Measurements from ENCODE around the gene FKBP11.
A peak's percentile ranks its signal among the peaks of the same experiment; 100 is the strongest.
"Not testable (repeated sequence)": the region's sequence is repeated elsewhere in the genome, so short reads cannot be mapped to it uniquely, and the experiment has no call there.

FKBP11 gene

GRCh38 chr12:48936379-48936979 lies 11.2 kb upstream of the FKBP11 start:
- ATAC-seq (peak; percentile 71), DNase-seq (peak; percentile 73 to 74)
- Mint-ChIP-seq H3K4me3 (no peak overlapping the region), H3K27ac (peak overlapping the region in 1 of 2 donors; percentile 21), H3K9me3 (no peaks in the 10 kb centered on the region), H3K27me3 (no peaks in the 10 kb centered on the region), H3K4me1 (peaks cover 34% of the 10 kb centered on the region)

GRCh38 chr12:48934312-48934706 lies 9.0 kb upstream of the FKBP11 start:
- H3K27me3 Mint-ChIP-seq: no peaks in the 10 kb centered on the region
- H3K27ac Mint-ChIP-seq: no peak overlapping the region
- peaks cover 34% of the 10 kb centered on the region for H3K4me1 Mint-ChIP-seq
- DNase-seq (no peak), ATAC-seq (no peak)
- H3K4me3 Mint-ChIP-seq: no peak overlapping the region
- no peaks in the 10 kb centered on the region for H3K9me3 Mint-ChIP-seq

GRCh38 chr12:48933664-48934311 lies 8.5 kb upstream of the FKBP11 start:
- no peaks in the 10 kb centered on the region for H3K27me3 Mint-ChIP-seq
- H3K27ac Mint-ChIP-seq: no peak overlapping the region
- H3K4me1 Mint-ChIP-seq: peaks cover 34% of the 10 kb centered on the region
- H3K9me3 Mint-ChIP-seq: no peaks in the 10 kb centered on the region
- ATAC-seq (peak; percentile 81), DNase-seq (no peak)
- H3K4me3 Mint-ChIP-seq: no peak overlapping the region

DNA sequence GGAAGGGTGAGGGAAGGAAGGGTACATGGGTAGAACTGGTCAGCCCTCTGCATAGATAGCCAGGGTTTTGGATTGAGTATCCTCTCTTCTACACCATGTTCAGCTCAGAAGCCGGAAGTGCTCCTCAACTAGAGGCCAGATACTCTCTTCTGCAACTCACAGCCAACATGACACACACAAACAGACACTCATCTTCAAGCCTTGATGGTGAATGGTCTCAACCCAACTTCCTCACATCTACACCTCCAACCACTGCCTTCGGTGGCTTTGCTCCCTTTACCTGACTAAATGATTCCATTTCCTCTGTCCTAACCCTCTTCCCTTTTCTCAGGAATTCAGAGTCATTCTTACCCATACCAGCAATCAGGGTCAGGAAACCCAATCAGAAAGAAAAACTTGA lies 7.6 kb upstream of the FKBP11 start:
- Mint-ChIP-seq H3K9me3 (no peaks in the 10 kb centered on the region), H3K27ac (no peak overlapping the region), H3K4me1 (peaks cover 30% of the 10 kb centered on the region), H3K4me3 (no peak overlapping the region), H3K27me3 (no peaks in the 10 kb centered on the region)
- DNase-seq: no peak
- ATAC-seq: peak; percentile 43

- ATAC-seq (no peak), DNase-seq (no peak)
- peaks cover 36% of the 10 kb centered on the region for H3K4me1 Mint-ChIP-seq
- no peaks in the 10 kb centered on the region for H3K9me3 Mint-ChIP-seq
- no peak overlapping the region for H3K4me3 Mint-ChIP-seq
- H3K27me3 Mint-ChIP-seq: no peaks in the 10 kb centered on the region
- H3K27ac Mint-ChIP-seq: no peak overlapping the region
Observed at GRCh38 chr12:48930475-48930874, 5.2 kb upstream of the FKBP11 start.

DNA sequence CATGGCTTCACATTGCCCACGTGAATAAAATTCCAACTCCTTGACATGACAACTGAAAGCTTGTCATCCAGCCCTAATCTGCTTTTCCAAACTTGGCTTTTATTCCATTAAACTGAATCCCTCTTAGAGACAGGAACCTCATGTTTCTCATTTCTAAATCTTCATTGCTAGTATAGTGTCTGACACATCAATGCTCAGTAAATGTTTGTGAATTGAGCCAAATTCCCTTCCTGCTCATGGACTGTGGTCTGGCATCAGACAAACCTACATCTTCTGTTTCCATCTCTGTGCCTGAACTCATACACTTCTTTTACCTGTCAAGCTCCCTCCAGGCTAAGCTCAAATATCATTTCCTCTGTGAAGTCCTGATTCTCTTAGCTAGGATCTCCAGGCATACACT lies 4.3 kb upstream of the FKBP11 start:
- no peak for DNase-seq
- H3K9me3 Mint-ChIP-seq: no peaks in the 10 kb centered on the region
- no peak overlapping the region for H3K27ac Mint-ChIP-seq
- no peak overlapping the region for H3K4me3 Mint-ChIP-seq
- ATAC-seq: no peak
- peaks cover 38% of the 10 kb centered on the region for H3K4me1 Mint-ChIP-seq
- no peaks in the 10 kb centered on the region for H3K27me3 Mint-ChIP-seq

- peak overlapping the region in 1 of 2 donors; percentile 87 for H3K27ac Mint-ChIP-seq
- no peaks in the 10 kb centered on the region for H3K9me3 Mint-ChIP-seq
- peaks cover 42% of the 10 kb centered on the region for H3K4me1 Mint-ChIP-seq
- H3K4me3 Mint-ChIP-seq: peak overlapping the region; percentile 9 to 60
- ATAC-seq (no peak), DNase-seq (no peak)
- H3K27me3 Mint-ChIP-seq: no peaks in the 10 kb centered on the region
Observed at GRCh38 chr12:48927261-48927660, 2.0 kb upstream of the FKBP11 start.

DNA sequence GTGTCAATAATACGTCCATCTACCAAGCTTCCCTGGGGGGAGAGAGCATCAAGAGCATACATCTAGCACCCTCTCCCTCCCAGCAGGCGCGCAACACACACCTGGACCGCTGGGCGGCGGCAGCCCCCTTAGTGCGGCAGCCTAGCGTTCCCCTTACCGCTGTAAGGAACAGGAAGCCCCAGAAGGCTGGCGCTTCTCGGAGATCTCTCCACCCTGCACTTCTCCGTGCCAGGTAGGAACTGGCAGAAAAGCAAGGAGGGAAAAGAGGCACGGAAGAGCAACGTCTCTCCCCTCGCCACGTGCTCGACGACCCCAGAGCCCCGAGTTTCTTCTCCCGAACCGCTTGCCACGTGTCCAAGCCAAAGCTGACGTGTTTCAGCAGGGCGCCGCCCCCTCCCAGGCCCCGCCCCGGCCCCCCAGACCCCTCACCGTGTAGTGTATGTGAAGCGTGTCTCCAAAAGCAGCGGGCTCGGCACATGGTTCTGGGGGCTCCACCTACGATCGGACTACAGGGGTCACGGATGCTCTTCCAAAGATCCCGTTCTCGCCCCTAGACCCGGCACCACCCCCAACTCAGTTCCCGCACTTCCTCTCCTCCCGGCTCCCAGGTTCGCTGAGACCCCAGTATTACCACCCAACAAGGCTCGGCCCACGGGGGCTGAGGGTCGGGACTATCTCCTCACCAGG lies 532 bp downstream of the FKBP11 start:
- Mint-ChIP-seq H3K9me3 (no peaks in the 10 kb centered on the region), H3K4me3 (peak overlapping the region; percentile 93 to 96), H3K27ac (peak overlapping the region; percentile 95 to 98), H3K4me1 (peaks cover 57% of the 10 kb centered on the region), H3K27me3 (no peaks in the 10 kb centered on the region)
- ATAC-seq (peak; percentile 89), DNase-seq (peak; percentile 72 to 82)

- Mint-ChIP-seq H3K9me3 (no peaks in the 10 kb centered on the region), H3K4me1 (peaks cover 63% of the 10 kb centered on the region), H3K27me3 (no peaks in the 10 kb centered on the region), H3K4me3 (peak overlapping the region; percentile 93 to 96), H3K27ac (peak overlapping the region; percentile 21 to 73)
- ATAC-seq: no peak
- DNase-seq: no peak
Observed at GRCh38 chr12:48923117-48923516, 2.2 kb downstream of the FKBP11 start.

DNA sequence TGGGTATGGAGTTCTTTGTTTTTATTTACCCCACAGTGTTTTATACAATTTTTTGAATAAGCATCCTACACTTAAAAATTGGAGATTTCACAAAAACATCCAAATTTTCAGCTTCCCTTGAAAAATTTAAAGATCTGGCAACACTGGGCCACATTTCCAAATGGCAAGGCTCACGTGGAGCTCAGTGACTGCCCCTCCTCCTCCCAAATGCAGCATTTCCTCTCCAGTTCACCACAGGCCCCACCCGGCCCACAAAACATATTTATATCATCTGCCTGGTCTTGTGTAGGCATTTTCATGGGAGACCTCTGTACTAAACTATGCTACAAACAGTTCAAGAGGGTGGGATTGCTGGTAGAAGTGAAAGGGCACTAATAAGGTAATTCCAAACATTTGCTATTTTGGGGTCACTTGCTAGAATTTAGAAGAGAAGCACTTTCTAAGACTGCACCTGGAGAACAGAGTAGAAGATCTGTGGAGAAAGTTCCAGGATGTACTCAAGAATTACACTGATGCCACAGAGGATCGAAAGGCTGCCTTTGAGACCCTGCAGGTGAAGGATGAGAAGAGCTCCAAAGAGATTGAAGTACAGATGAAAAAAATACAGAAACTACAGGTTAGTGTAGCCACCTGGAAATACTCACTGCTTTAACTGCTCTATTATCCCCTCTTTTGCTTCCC lies 7.3 kb downstream of the FKBP11 start:
- H3K27me3 Mint-ChIP-seq: no peaks in the 10 kb centered on the region
- peak overlapping the region; percentile 69 to 85 for H3K27ac Mint-ChIP-seq
- DNase-seq: no peak
- H3K4me1 Mint-ChIP-seq: peaks cover 44% of the 10 kb centered on the region
- peak overlapping the region; percentile 66 to 69 for H3K4me3 Mint-ChIP-seq
- H3K9me3 Mint-ChIP-seq: no peaks in the 10 kb centered on the region
- no peak for ATAC-seq

- no peaks in the 10 kb centered on the region for H3K27me3 Mint-ChIP-seq
- no peak for ATAC-seq
- no peaks in the 10 kb centered on the region for H3K4me1 Mint-ChIP-seq
- H3K9me3 Mint-ChIP-seq: no peaks in the 10 kb centered on the region
- no peak overlapping the region for H3K4me3 Mint-ChIP-seq
- H3K27ac Mint-ChIP-seq: no peak overlapping the region
- no peak for DNase-seq
Observed at GRCh38 chr12:48910196-48910595, 15.1 kb downstream of the FKBP11 start.

GRCh38 chr12:48909698-48910097 lies 15.6 kb downstream of the FKBP11 start:
- ATAC-seq, H3K4me3 Mint-ChIP-seq, H3K9me3 Mint-ChIP-seq, H3K27me3 Mint-ChIP-seq, DNase-seq, H3K27ac Mint-ChIP-seq, H3K4me1 Mint-ChIP-seq: not testable (repeated sequence)

GRCh38 chr12:48907245-48907644 lies 18.0 kb downstream of the FKBP11 start:
- H3K27ac Mint-ChIP-seq: no peak overlapping the region
- peaks cover 14% of the 10 kb centered on the region for H3K4me1 Mint-ChIP-seq
- H3K9me3 Mint-ChIP-seq: no peaks in the 10 kb centered on the region
- no peak for ATAC-seq
- DNase-seq: no peak
- H3K4me3 Mint-ChIP-seq: no peak overlapping the region
- no peaks in the 10 kb centered on the region for H3K27me3 Mint-ChIP-seq

- Mint-ChIP-seq H3K4me1 (peaks cover 14% of the 10 kb centered on the region), H3K27me3 (no peaks in the 10 kb centered on the region), H3K27ac (peak overlapping the region in 1 of 2 donors; percentile 69), H3K9me3 (no peaks in the 10 kb centered on the region), H3K4me3 (peak overlapping the region; percentile 78 to 79)
- peak; percentile 75 to 85 for DNase-seq
- peak; percentile 99 for ATAC-seq
Observed at GRCh38 chr12:48903982-48904411, 21.3 kb downstream of the FKBP11 start.

- no peak for ATAC-seq
- peaks cover 14% of the 10 kb centered on the region for H3K4me1 Mint-ChIP-seq
- peak overlapping the region in 1 of 2 donors; percentile 59 for H3K27ac Mint-ChIP-seq
- no peaks in the 10 kb centered on the region for H3K9me3 Mint-ChIP-seq
- H3K4me3 Mint-ChIP-seq: peak overlapping the region; percentile 74 to 79
- H3K27me3 Mint-ChIP-seq: peaks cover 4% of the 10 kb centered on the region
- DNase-seq: no peak
Observed at GRCh38 chr12:48903363-48903981, 21.8 kb downstream of the FKBP11 start.
